Osteocyte (in vitro differentiated cells): Measurements from ENCODE around the gene DEPDC7. TPM values are rescaled to one million over a fixed set of nuclear protein-coding genes. Genes with fewer than 3 reads are reported as not detected.
"Not testable (repeated sequence)": the region's sequence is repeated elsewhere in the genome, so short reads cannot be mapped to it uniquely, and the experiment has no call there.

Source experiments
- DNase-seq: peaks from one replicate; pipeline ENCODE4 v3.0.0; 2021; ENCODE audit warnings: mixed read lengths; ENCODE audit not compliant: unreplicated experiment; ENCODE audit errors: extremely low spot score
- H3K27ac Mint-ChIP-seq: one replicate; pipeline ENCODE4 v1.8.0; 2021; ENCODE audit warnings: mild to moderate bottlenecking, mixed read lengths; ENCODE audit not compliant: unreplicated experiment
- H3K27me3 Mint-ChIP-seq: one replicate; pipeline ENCODE4 v1.8.0; 2021; ENCODE audit warnings: mixed read lengths; ENCODE audit not compliant: unreplicated experiment
- H3K36me3 Mint-ChIP-seq: one replicate; pipeline ENCODE4 v1.8.0; 2021; ENCODE audit warnings: mixed read lengths; ENCODE audit not compliant: unreplicated experiment
- H3K4me1 Mint-ChIP-seq: one replicate; pipeline ENCODE4 v1.8.0; 2021; ENCODE audit warnings: mixed read lengths; ENCODE audit not compliant: unreplicated experiment
- H3K4me3 Mint-ChIP-seq: one replicate; pipeline ENCODE4 v1.8.0; 2021; ENCODE audit warnings: mild to moderate bottlenecking, moderate library complexity, mixed read lengths; ENCODE audit not compliant: unreplicated experiment
- H3K9me3 Mint-ChIP-seq: one replicate; pipeline ENCODE4 v1.8.0; 2021; ENCODE audit warnings: mixed read lengths; ENCODE audit not compliant: unreplicated experiment
- total RNA-seq: library from RNA; stranded (reverse); gene quantifications from 2 replicates; pipeline ENCODE4 v1.2.1, GENCODE V29; 2021
- TF ChIP-seq, protein P1 (sequence below): fragments of 200-600 bp; sonication (generic); IDR thresholded peaks from 2 replicates; pipeline ENCODE4 v1.5.0; 2021; ENCODE audit warnings: antibody characterized with exemption, mild to moderate bottlenecking, moderate library complexity

Gene DEPDC7
- total RNA-seq, 1 donor from 2014 or later: 2.9 TPM

GRCh38 chr11:33027846-33028536 lies 12.3 kb downstream of the DEPDC7 start:
- no peak for DNase-seq
- no peak overlapping the region for H3K4me3 Mint-ChIP-seq
- TF ChIP-seq, protein P1, sequence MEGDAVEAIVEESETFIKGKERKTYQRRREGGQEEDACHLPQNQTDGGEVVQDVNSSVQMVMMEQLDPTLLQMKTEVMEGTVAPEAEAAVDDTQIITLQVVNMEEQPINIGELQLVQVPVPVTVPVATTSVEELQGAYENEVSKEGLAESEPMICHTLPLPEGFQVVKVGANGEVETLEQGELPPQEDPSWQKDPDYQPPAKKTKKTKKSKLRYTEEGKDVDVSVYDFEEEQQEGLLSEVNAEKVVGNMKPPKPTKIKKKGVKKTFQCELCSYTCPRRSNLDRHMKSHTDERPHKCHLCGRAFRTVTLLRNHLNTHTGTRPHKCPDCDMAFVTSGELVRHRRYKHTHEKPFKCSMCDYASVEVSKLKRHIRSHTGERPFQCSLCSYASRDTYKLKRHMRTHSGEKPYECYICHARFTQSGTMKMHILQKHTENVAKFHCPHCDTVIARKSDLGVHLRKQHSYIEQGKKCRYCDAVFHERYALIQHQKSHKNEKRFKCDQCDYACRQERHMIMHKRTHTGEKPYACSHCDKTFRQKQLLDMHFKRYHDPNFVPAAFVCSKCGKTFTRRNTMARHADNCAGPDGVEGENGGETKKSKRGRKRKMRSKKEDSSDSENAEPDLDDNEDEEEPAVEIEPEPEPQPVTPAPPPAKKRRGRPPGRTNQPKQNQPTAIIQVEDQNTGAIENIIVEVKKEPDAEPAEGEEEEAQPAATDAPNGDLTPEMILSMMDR: no peak

DNA sequence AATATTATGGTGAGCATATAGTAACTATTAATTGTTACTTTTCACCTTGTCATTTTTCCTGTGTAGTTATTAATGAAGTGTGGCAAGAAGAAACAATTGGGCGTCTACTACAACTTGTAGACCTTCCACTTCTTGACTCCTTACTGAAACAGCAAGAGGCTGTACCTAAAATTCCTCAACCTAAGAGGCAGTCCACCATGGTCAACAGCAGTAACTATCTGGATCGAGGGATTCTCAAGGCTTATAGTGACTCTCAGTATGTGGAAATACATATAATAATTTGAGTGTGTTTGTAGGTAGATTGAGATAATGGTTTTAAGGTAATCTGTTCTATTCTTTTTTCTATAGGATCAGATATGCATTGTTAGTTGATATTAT lies 12.8 kb downstream of the DEPDC7 start:
- DNase-seq: no peak
- H3K27me3 Mint-ChIP-seq: no peaks in the 10 kb centered on the region
- H3K9me3 Mint-ChIP-seq: no peaks in the 10 kb centered on the region
- H3K4me1 Mint-ChIP-seq: no peaks in the 10 kb centered on the region
- H3K4me3 Mint-ChIP-seq: no peak overlapping the region
- H3K36me3 Mint-ChIP-seq: peaks cover 13% of the 10 kb centered on the region
- H3K27ac Mint-ChIP-seq: no peak overlapping the region
- TF ChIP-seq, protein P1: no peak

More at GRCh38 chr11:33027846-33028536, 12.3 kb downstream of the DEPDC7 start:
- peaks cover 10% of the 10 kb centered on the region for H3K36me3 Mint-ChIP-seq
- no peaks in the 10 kb centered on the region for H3K9me3 Mint-ChIP-seq
- no peak overlapping the region for H3K27ac Mint-ChIP-seq
- H3K4me1 Mint-ChIP-seq: no peaks in the 10 kb centered on the region
- no peaks in the 10 kb centered on the region for H3K27me3 Mint-ChIP-seq

DNA sequence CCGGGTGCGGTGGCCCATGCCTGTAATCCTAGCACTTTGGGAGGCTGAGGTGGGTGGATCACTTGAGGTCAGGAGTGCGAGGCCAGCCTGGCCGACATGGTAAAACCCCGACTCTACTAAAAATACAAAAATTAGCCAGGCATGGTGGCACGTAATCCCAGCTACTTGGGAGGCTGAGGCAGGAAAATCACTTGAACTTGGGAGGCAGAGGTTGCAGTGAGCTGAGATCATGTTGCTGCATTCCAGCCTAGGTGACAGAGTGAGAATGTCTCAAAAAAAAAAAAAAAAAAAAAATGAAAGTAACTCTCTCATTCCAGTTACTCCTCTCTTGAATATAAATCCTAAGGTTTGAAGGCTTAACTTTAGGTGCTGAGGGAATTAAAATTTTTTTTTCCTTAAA lies 13.5 kb downstream of the DEPDC7 start:
- not testable (repeated sequence) for H3K4me1 Mint-ChIP-seq, H3K27me3 Mint-ChIP-seq, H3K27ac Mint-ChIP-seq, DNase-seq, H3K4me3 Mint-ChIP-seq, H3K9me3 Mint-ChIP-seq
- H3K36me3 Mint-ChIP-seq: peaks cover 13% of the 10 kb centered on the region

GRCh38 chr11:33033493-33033892 lies 17.8 kb downstream of the DEPDC7 start:
- Mint-ChIP-seq H3K36me3 (peaks cover 11% of the 10 kb centered on the region), H3K27me3 (no peaks in the 10 kb centered on the region), H3K4me3 (no peak overlapping the region), H3K4me1 (no peaks in the 10 kb centered on the region), H3K27ac (no peak overlapping the region), H3K9me3 (no peaks in the 10 kb centered on the region)
- TF ChIP-seq, protein P1: no peak
- no peak for DNase-seq

DNA sequence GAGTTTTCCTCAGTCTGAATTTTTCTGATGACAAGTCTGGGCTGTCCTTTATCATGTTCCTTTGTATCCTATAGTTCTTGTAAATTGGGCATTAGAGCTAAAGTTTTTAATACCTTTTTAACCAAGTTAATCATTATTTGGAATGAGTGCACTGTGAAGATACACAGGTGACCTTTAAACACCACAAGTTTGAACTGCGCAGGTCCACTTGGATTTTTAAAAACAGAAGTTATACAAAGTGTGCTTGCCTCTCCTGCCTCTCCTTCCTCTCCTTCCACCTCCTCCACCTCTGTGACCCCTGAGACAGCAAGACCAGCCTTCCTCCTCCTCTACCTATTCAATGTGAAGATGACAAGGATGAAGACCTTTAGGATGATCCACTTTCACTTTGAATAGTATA lies 19.3 kb downstream of the DEPDC7 start:
- Mint-ChIP-seq H3K4me1 (peaks cover 3% of the 10 kb centered on the region), H3K27me3 (no peaks in the 10 kb centered on the region), H3K9me3 (no peaks in the 10 kb centered on the region), H3K4me3 (no peak overlapping the region), H3K27ac (no peak overlapping the region), H3K36me3 (peaks cover 11% of the 10 kb centered on the region)
- TF ChIP-seq, protein P1: no peak
- no peak for DNase-seq
